Measurements from ENCODE around the gene EPHB1.

The EPHB1 gene

GRCh38 chr3:135258916-135259315 is 463.9 kb downstream of the EPHB1 start:
- Histone ChIP-seq H3K9me3 (no peaks in the 10 kb centered on the region), H3K27me3 (peaks cover 4% of the 10 kb centered on the region; the same call in 1 of the 2 replicates), H3K36me3 (no peaks in the 10 kb centered on the region), H3K4me1 (no peaks in the 10 kb centered on the region), H3K4me3 (ENCODE audit: low read depth, low read length) (no peak overlapping the region)
- no peak for DNase-seq
- TF ChIP-seq, protein P1, sequence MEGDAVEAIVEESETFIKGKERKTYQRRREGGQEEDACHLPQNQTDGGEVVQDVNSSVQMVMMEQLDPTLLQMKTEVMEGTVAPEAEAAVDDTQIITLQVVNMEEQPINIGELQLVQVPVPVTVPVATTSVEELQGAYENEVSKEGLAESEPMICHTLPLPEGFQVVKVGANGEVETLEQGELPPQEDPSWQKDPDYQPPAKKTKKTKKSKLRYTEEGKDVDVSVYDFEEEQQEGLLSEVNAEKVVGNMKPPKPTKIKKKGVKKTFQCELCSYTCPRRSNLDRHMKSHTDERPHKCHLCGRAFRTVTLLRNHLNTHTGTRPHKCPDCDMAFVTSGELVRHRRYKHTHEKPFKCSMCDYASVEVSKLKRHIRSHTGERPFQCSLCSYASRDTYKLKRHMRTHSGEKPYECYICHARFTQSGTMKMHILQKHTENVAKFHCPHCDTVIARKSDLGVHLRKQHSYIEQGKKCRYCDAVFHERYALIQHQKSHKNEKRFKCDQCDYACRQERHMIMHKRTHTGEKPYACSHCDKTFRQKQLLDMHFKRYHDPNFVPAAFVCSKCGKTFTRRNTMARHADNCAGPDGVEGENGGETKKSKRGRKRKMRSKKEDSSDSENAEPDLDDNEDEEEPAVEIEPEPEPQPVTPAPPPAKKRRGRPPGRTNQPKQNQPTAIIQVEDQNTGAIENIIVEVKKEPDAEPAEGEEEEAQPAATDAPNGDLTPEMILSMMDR (IDR thresholded peaks at IDR 0.05; ENCODE audit: low read depth, low read length): no peak

DNA sequence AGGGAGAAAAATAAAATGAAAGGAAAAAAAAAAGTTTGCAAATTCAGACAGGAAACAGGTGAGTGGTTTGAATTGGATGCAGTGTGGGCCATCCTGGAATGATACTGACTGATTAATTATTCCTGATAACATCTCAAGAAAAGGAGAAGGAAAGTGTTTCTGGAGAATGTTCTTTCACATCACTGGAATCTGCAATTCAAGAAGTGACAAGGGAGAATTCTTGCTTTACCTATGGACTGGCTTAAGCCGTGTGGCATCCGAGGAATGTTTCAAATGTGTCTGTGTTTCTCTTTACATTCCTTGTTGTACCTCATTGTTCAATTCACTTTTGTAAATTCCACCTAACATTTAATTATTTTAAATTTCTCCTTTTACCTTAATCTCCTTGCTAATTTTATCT is 465.0 kb downstream of the EPHB1 start:
- H3K36me3 ChIP-seq: no peaks in the 10 kb centered on the region
- TF ChIP-seq, protein P1 (IDR thresholded peaks at IDR 0.05; ENCODE audit: low read depth, low read length): no peak
- no peaks in the 10 kb centered on the region for H3K4me1 ChIP-seq
- H3K27me3 ChIP-seq: peaks cover 4% of the 10 kb centered on the region; the same call in 1 of the 2 replicates
- H3K9me3 ChIP-seq: no peaks in the 10 kb centered on the region
- no peak overlapping the region for H3K4me3 ChIP-seq (ENCODE audit: low read depth, low read length)
- no peak for DNase-seq

DNA sequence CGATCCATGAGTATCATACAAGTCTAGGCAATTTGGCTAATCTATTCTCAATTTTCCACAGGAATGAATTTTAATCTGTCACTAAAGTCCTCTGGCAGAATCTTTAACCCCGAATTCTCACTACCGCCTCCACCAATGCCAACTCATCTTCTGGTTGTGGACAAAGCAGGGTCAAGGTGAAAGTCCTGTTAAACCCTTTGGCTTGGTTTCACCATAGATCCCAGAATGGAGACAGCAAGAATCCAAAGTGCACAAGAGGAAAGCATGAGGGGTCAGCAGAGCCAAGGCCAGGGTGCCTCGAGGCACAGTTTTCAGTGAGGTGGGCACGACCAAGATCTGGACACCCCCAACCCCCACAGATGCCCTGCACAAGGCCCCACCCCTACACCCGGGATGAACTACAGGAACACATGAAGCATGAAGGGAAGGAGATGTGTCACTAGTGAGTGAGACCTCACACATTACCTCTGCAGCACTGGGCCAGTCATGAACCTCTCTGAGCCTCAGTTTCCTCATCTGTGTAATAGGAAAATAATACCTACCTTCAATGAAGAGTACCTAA is 466.2 kb downstream of the EPHB1 start:
- Histone ChIP-seq H3K27me3 (peaks cover 4% of the 10 kb centered on the region), H3K36me3 (no peaks in the 10 kb centered on the region), H3K4me1 (no peaks in the 10 kb centered on the region), H3K9me3 (no peaks in the 10 kb centered on the region), H3K4me3 (ENCODE audit: low read depth, low read length) (no peak overlapping the region)
- DNase-seq: no peak
- TF ChIP-seq, protein P1 (IDR thresholded peaks at IDR 0.05; ENCODE audit: low read depth, low read length): no peak

DNA sequence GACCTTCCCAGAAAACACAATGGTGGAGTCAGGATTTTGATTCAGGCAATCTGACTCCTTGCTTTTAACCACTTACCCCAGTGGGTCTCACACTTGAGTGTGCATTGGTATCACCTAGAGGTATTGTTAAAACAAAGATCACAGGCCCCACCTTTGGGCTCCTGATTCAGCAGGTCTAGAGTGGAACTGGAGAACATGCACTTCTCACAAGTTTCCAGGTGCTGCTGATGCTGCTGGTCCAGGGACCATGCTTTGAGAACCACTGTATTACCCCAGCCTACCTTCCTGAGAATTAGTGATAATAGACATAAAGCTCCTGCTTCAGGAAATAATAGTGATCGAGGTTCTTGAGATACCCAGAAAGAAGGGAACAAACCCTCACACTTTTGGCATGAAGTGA is 466.9 kb downstream of the EPHB1 start:
- Histone ChIP-seq H3K4me1 (no peaks in the 10 kb centered on the region), H3K9me3 (no peaks in the 10 kb centered on the region), H3K27me3 (peaks cover 4% of the 10 kb centered on the region), H3K36me3 (no peaks in the 10 kb centered on the region), H3K4me3 (ENCODE audit: low read depth, low read length) (no peak overlapping the region)
- TF ChIP-seq, protein P1 (IDR thresholded peaks at IDR 0.05; ENCODE audit: low read depth, low read length): no peak
- no peak for DNase-seq

DNA sequence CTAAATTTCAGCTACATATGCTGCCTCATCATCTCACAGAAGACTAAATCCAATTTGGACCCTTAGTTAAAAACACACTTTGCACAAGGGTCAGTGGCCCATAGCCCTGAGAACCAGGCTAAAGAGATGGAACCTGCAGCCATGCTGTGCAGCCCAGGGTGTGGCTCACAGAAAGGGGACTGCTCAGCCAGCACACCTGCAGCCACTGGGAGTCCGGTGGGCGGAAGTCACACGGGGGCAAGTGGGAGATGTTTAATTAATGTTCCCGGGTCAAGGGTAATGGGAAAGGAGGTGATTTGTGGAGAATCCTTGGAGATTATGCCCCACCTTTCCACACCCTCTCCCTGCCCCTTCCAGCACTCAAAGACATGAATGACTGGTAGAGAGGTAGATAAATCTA is 467.4 kb downstream of the EPHB1 start:
- Histone ChIP-seq H3K4me3 (ENCODE audit: low read depth, low read length) (no peak overlapping the region), H3K36me3 (no peaks in the 10 kb centered on the region), H3K27me3 (peaks cover 4% of the 10 kb centered on the region), H3K9me3 (no peaks in the 10 kb centered on the region), H3K4me1 (no peaks in the 10 kb centered on the region)
- TF ChIP-seq, protein P1 (IDR thresholded peaks at IDR 0.05; ENCODE audit: low read depth, low read length): no peak
- no peak for DNase-seq

GRCh38 chr3:135263331-135263730 is 468.3 kb downstream of the EPHB1 start:
- H3K4me1 ChIP-seq: no peaks in the 10 kb centered on the region
- H3K27me3 ChIP-seq: peaks cover 4% of the 10 kb centered on the region
- DNase-seq: no peak
- TF ChIP-seq, protein P1 (IDR thresholded peaks at IDR 0.05; ENCODE audit: low read depth, low read length): no peak
- H3K4me3 ChIP-seq (ENCODE audit: low read depth, low read length): no peak overlapping the region
- H3K36me3 ChIP-seq: no peaks in the 10 kb centered on the region
- H3K9me3 ChIP-seq: no peaks in the 10 kb centered on the region
